Renal cortex interstitium (tissue), 11 donors: ENCODE measurements around the gene DGKH. TPM values are rescaled to one million over a fixed set of nuclear protein-coding genes. Genes with fewer than 3 reads are reported as not detected.

ENCODE experiments used
- DNase-seq, 11 donors: peaks; one replicate each; pipeline ENCODE4 v3.0.0-alpha.2; 2013; ENCODE audit warnings: low read depth in 9 of 11, low spot score in 4 of 11; ENCODE audit errors: extremely low read depth in 1 of 11
- polyA plus RNA-seq, 3 donors: library from polyadenylated mRNA; unstranded; fragments of 120-200 nt; gene quantifications; one replicate each; pipeline ENCODE4 v1.2.1, GENCODE V29; 2013; ENCODE audit not compliant: insufficient read length in 3 of 3

Gene DGKH
- polyA plus RNA-seq, 3 donors, result 7.6 to 9.4 (median 8.5) TPM

DNA sequence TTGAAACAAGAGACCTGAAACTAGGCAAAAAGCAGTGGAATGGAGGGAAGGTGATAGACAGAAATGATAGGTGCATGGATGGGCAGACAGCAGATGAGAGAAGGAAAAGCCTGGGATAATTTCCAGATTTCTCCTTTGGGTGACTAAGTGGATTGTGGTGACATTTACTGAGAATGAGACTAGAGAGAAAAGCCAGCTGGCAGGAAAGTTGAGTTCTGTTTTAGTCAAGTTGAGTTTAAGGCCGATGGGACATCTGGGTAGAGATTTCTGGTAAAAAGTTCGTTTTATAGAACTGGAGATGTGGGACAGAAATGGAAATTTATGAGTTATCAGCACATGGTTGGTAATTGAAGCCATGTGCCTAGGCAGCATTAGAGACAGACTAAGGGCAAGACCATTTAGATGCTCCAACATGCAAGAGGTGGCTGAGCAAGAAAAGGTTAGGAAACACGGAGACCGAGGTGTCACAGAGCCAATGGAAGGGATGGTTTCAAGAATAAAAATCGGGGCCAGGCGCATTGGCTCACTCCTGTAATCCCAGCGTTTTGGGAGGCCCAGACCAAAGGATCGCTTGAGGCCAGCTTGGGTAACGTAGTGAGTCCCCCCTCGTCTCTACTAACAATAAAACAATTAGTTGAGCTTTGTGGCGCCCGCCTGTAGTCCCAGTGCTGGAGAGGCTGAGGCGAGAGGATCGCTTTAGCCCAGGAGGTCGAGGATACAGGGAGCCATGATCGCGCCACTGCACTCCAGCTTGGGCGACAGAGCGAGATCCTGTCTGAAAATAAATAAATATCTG is 9.6 kb upstream of the DGKH start:
- no peak for DNase-seq

DNA sequence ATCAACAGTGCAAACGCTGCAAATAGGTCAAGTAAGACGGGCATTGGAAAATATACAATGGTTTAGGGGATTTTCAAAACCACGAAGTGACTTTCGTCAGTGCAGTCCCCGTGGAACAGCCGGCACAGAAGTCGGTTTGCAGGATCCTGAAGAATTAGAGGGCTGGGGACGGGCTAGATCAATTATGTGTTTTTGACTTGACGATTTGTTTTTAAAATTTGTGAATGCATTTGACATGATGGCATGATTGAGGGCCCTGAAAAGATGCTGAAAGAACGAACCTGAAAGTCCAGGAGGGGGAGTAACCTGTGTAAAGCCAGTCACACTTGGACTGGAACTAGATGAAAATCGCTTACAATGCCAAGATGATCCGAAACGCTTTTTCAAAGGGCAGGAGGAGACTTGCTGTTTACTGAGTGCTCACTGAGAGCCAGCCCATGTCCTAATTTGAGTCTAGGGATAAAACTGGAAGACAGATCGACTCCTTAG is 8.9 kb upstream of the DGKH start:
- DNase-seq, result no peak

- DNase-seq, result peak in 10 of 11 donors; percentile 53 to 89 (median 78)
Observed at GRCh38 chr13:42039946-42040729, 8.3 kb upstream of the DGKH start.

- peak in 1 of 11 donors; percentile 5 for DNase-seq
Observed at GRCh38 chr13:42040730-42041010, 7.8 kb upstream of the DGKH start.

DNA sequence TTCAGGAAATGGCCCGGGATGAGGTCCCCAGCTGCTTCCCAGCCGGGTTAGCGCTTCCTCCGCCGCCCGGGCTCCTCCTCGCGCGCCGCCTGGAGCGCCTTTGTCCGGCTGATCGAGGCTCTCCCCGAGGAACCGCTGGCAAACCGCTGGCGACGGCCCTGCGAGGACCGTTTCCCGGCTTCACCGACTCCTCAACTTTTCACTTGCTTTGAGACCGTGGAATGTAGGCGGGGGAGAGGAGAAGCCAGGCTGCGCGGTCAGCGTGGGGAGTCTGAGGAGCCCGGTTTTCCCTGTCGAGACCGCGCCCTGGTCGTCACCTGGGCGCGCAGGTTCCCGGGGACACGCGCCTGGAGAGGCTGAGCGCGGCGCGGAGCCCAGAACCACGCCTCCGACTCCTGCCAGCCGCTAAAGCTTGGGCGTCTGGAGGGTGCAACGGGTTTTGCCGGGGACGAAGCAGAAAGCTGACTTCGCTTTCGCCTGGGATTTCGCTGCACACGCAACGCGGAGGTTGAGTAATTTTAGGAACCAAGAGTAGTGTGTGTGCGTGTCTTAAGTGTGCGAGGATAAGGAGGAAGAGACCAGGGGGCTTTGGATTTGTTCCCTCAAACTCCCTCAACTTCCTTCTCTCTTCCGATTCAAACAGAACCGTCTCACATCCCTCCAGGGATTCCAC is 7.3 kb upstream of the DGKH start:
- DNase-seq, result peak in 5 of 11 donors; percentile 27 to 44 (median 39)

DNA sequence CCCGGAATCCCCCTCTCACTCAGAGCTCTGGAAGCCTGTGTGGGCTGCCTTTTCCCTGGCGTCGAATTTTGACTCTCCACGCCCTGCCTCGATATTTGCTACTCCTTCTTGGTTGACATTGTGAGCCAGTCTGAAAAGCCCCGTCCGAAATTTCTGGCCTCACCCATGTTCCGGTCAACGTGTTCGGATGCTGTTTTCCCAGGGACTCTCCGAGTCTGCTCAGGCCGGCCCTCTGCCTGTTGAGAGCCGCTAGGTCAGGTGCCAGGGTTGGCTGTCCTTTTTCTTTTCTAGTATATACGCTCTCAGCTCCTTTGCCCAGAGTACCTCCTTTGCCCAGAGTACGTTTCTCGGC is 6.8 kb upstream of the DGKH start:
- peak in 6 of 11 donors; percentile 28 to 58 (median 45) for DNase-seq

DNA sequence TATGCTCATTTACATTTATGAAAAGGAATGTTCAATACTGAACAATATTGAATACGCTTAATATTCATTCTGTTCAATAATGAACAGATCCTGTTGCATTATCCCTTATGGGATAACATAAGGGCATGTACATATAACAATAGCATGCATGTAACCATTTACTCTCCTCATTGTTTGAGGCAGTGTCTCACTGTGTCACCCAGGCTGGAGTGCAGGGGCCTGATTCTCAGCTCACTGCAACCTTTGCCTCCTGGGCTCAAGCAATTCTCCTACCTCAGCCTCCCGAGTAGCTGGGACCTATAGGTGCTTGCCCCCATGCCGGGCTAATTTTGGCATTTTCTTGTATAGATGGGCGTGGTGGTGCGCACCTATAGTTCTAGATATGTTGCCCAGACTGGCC is 4.8 kb upstream of the DGKH start:
- no peak for DNase-seq

GRCh38 chr13:42046448-42046847 is 2.0 kb upstream of the DGKH start:
- no peak for DNase-seq

DNA sequence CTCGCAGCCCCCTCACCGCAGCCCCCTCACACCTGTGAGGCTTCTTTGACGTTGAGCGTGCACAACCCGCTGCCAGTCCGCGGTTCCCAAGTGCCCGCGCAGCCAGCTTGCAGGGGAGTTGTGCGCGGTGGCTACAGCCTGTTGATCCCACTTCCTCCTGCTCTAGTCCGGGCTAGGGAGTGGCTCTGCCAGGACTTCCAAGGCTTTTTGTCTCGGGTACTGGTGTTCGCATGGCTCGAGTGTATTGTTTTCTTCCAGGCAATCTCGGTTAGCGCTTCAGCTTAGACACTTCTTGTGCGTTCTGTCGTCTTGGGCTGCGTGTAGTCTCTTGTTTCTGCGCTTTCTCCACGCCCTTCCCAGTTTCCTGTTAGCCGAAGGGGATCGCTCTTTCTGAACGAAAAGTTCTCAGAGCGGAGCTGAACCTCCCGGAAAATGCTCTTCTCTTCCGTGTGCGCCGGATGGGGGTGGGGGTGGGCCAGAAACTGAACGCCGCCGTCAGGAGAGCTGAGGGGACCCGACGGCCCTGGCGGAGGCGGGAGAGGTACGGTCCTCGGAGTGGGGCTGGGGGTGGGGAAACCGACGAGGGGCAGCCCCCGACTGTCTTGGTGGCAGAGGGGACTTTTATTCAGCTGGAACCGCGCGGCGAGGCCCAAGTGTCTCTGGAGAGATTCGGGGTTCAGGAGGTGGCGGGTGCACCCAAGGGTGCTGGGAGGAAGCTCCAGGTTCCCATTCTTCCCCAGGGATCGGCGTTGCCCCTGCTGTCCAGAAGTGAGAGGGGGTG is 697 bp upstream of the DGKH start:
- peak in 7 of 11 donors; percentile 46 to 69 (median 50) for DNase-seq

- DNase-seq, result peak in 9 of 11 donors; percentile 45 to 60 (median 57)
Observed at GRCh38 chr13:42048684-42049453, 421 bp downstream of the DGKH start.

GRCh38 chr13:42049454-42049813 is 986 bp downstream of the DGKH start:
- DNase-seq, result no peak

DNA sequence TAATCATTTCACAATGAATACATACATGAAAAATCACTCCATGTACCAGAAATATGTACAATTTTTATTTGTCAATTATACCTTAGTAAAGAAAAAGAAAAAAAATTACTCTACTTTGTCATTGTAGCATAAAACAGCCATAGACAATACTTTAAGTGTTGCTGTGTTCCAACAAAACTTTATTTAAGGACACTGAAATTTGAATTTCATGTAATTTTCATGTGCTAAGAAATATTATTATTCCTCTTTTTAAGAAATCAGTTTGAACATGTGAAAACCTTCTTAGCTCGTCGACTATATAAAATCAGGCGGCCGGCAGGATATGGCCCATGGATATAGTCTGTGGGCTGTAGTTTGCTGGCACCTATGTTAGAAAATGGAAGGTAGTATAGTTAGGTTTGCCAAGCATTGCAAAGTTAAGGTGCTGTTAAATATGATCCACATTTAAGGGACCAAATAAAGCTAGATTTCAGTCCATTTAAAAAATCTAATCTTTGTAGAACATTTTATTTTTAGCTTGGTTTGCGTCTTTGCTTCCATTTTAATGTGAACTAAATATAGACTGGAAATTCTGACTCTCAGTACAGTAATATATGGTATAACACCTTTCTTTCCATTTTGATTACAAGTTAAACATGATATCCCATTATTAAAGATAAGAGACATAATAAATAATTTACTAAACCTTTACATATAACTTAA is 6.5 kb downstream of the DGKH start:
- DNase-seq, result no peak

GRCh38 chr13:42055500-42056085 is 7.1 kb downstream of the DGKH start:
- DNase-seq, result no peak

- no peak for DNase-seq
Observed at GRCh38 chr13:42056146-42056545, 7.7 kb downstream of the DGKH start.

GRCh38 chr13:42056583-42056982 is 8.1 kb downstream of the DGKH start:
- DNase-seq, result no peak

DNA sequence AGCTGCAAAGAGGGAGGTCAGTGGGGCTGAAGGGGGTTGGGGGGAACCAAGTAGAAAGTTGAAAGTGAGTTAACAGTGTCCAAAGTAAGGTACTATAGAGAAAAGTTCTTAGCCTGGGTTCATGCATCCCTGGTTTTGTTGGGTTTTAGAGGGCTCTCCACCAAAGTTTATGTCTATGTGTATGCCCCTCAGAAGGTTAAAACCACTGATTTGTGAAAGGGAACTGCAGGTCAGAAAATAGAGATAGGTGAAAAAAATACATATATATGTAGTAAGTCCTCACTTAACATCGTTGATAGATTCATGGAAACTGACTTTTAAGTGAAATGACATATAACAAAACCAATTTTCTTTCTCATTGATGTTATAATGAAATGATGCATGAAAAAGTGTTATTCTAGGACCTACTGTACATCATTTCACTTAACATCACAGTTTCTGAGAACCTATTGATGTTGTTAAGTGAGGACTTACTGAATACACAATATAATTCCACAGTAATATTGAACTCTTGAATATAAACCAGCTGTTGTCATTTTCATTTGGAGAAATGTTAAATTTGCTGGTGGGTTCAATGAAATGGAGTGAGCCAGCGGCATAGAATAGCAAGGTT is 9.6 kb downstream of the DGKH start:
- no peak for DNase-seq

DNA sequence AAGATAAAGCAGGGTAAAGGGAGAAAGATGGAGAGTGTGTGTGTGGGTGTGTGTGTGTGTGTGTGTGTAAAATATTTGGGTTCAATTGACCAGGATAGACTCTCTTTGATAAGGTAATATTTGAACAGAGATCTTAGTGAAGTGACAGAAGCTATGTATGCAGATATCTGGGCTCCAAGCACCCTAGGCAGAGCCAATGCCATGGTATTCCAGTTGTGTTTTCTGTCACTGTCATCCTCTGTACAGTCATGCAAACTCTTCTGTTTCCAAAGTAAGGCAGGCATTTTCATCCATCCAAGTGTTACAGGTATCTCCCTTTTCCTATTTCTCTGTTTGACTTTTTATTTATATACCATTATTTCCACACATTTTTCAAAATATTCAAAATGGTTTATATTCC is 13.5 kb downstream of the DGKH start:
- no peak for DNase-seq
